Measurements from ENCODE around the gene PSMD9.
A peak's percentile ranks its signal among the peaks of the same experiment; 100 is the strongest.
"Not testable (repeated sequence)": the region's sequence is repeated elsewhere in the genome, so short reads cannot be mapped to it uniquely, and the experiment has no call there.

The PSMD9 gene

GRCh38 chr12:121888478-121889273 is at the start of gene PSMD9:
TSS of gene PSMD9 (plus strand) at chr12:121888790. CDS start at chr12:121888857, 67 bp downstream.
- DNase-seq (ENCODE audit: low spot score) = peak; percentile 100

- peak; percentile 100 for DNase-seq (ENCODE audit: low spot score)
These were observed 49.2 kb upstream of the PSMD9 start for GRCh38 chr12:121839106-121839992.

GRCh38 chr12:121839993-121840761 is 48.4 kb upstream of the PSMD9 start:
- no peak for DNase-seq (ENCODE audit: low spot score)

GRCh38 chr12:121843236-121843982 is 45.2 kb upstream of the PSMD9 start:
- no peak for DNase-seq (ENCODE audit: low spot score)

GRCh38 chr12:121845701-121846100 is 42.9 kb upstream of the PSMD9 start:
- DNase-seq (ENCODE audit: low spot score) = no peak

GRCh38 chr12:121849211-121849610 is 39.4 kb upstream of the PSMD9 start:
- no peak for DNase-seq (ENCODE audit: low spot score)

- DNase-seq (ENCODE audit: low spot score) = no peak
These were observed 38.9 kb upstream of the PSMD9 start for GRCh38 chr12:121849665-121850064.

- not testable (repeated sequence) for DNase-seq (ENCODE audit: low spot score)
These were observed 36.2 kb upstream of the PSMD9 start for GRCh38 chr12:121852392-121852791.

- DNase-seq (ENCODE audit: low spot score) = no peak
These were observed 31.0 kb upstream of the PSMD9 start for GRCh38 chr12:121857322-121858246.

- no peak for DNase-seq (ENCODE audit: low spot score)
These were observed 30.3 kb upstream of the PSMD9 start for GRCh38 chr12:121858318-121858661.

GRCh38 chr12:121858662-121859572 is 29.7 kb upstream of the PSMD9 start, which contains the start of gene HPD:
TSS of gene HPD (minus strand) at chr12:121858859. CDS start at chr12:121858823, 36 bp downstream.
- DNase-seq (ENCODE audit: low spot score) = no peak

- no peak for DNase-seq (ENCODE audit: low spot score)
These were observed 28.3 kb upstream of the PSMD9 start for GRCh38 chr12:121860257-121860656.

- DNase-seq (ENCODE audit: low spot score) = not testable (repeated sequence)
These were observed 27.9 kb upstream of the PSMD9 start for GRCh38 chr12:121860699-121861098.

- no peak for DNase-seq (ENCODE audit: low spot score)
These were observed 26.8 kb upstream of the PSMD9 start for GRCh38 chr12:121861636-121862254.

GRCh38 chr12:121866331-121866730 is 22.3 kb upstream of the PSMD9 start:
- DNase-seq (ENCODE audit: low spot score) = no peak

- not testable (repeated sequence) for DNase-seq (ENCODE audit: low spot score)
These were observed 19.4 kb upstream of the PSMD9 start for GRCh38 chr12:121869229-121869628.

GRCh38 chr12:121871467-121871866 is 17.1 kb upstream of the PSMD9 start:
- no peak for DNase-seq (ENCODE audit: low spot score)

- no peak for DNase-seq (ENCODE audit: low spot score)
These were observed 15.9 kb upstream of the PSMD9 start for GRCh38 chr12:121872546-121873215.

Data from LoVo (cell line).